Activated naive CD4-positive, alpha-beta T cell treated with anti-CD3 and anti-CD28 coated beads for 36 hours (primary cell): Measurements from ENCODE around the gene TPRN. TPM values are rescaled to one million over a fixed set of nuclear protein-coding genes. Genes with fewer than 3 reads are reported as not detected.

Experiments
- CTCF ChIA-PET: fragments of 350-600 bp; sonication (Branson Sonifier 250); formaldehyde crosslinking; loops from one replicate; lab custom pipeline; 2021; ENCODE audit warnings: antibody characterized with exemption; lab: Charles Lee
- DNase-seq: peaks from one replicate; pipeline ENCODE4 v3.0.0-alpha.2; 2020
- H3K27ac Mint-ChIP-seq: one replicate; pipeline ENCODE4 v1.8.0; 2021; ENCODE audit warnings: mild to moderate bottlenecking, mixed read lengths
- H3K27me3 Mint-ChIP-seq: one replicate; pipeline ENCODE4 v1.8.0; 2021; ENCODE audit warnings: low read depth, mixed read lengths
- H3K36me3 Mint-ChIP-seq: one replicate; pipeline ENCODE4 v1.8.0; 2021; ENCODE audit warnings: low read depth, mixed read lengths
- H3K4me1 Mint-ChIP-seq: one replicate; pipeline ENCODE4 v1.8.0; 2021; ENCODE audit warnings: low read depth, mixed read lengths
- H3K4me3 Mint-ChIP-seq: one replicate; pipeline ENCODE4 v1.8.0; 2021; ENCODE audit warnings: mild to moderate bottlenecking, moderate library complexity, mixed read lengths
- H3K9me3 Mint-ChIP-seq: one replicate; pipeline ENCODE4 v1.8.0; 2021; ENCODE audit warnings: mixed read lengths
- intact Hi-C: fragments of 100-400 bp; cut with micrococcal nuclease; formaldehyde crosslinking; loops from one replicate; pipeline ENCODE4 v1.15.1; 2023
- total RNA-seq, 2 experiments: library from RNA; stranded (reverse); gene quantifications; one replicate each; pipeline ENCODE4 v1.2.3, GENCODE V29; 2021

The TPRN gene
- total RNA-seq, 2 experiments from 2014 or later, result 2.1 to 2.6 TPM

- no peaks in the 10 kb centered on the region for H3K36me3 Mint-ChIP-seq
- H3K4me1 Mint-ChIP-seq, result peaks cover 5% of the 10 kb centered on the region
- H3K27ac Mint-ChIP-seq, result no peak overlapping the region
- H3K9me3 Mint-ChIP-seq, result no peaks in the 10 kb centered on the region
- peaks cover 29% of the 10 kb centered on the region for H3K27me3 Mint-ChIP-seq
- no peak for DNase-seq
- CTCF ChIA-PET, result no interaction called here
- intact Hi-C loops, result no loop called here
- no peak overlapping the region for H3K4me3 Mint-ChIP-seq
Measured at GRCh38 chr9:137163365-137163715, 37.2 kb downstream of the TPRN start.

- intact Hi-C loops, result no loop called here
- Mint-ChIP-seq H3K36me3 (no peaks in the 10 kb centered on the region), H3K9me3 (no peaks in the 10 kb centered on the region), H3K27me3 (peaks cover 35% of the 10 kb centered on the region), H3K4me1 (peaks cover 5% of the 10 kb centered on the region), H3K27ac (no peak overlapping the region), H3K4me3 (no peak overlapping the region)
- CTCF ChIA-PET, result no interaction called here
- DNase-seq, result no peak
Measured at GRCh38 chr9:137162505-137163364, 37.8 kb downstream of the TPRN start.

GRCh38 chr9:137161558-137162486, 38.7 kb downstream of the TPRN start:
- H3K4me1 Mint-ChIP-seq, result peaks cover 4% of the 10 kb centered on the region
- CTCF ChIA-PET, result no interaction called here
- H3K27ac Mint-ChIP-seq, result no peak overlapping the region
- intact Hi-C loops, result no loop called here
- no peak for DNase-seq
- H3K27me3 Mint-ChIP-seq, result peaks cover 39% of the 10 kb centered on the region
- H3K36me3 Mint-ChIP-seq, result no peaks in the 10 kb centered on the region
- H3K4me3 Mint-ChIP-seq, result no peak overlapping the region
- H3K9me3 Mint-ChIP-seq, result no peaks in the 10 kb centered on the region

- CTCF ChIA-PET, result no interaction called here
- intact Hi-C loops, result no loop called here
- Mint-ChIP-seq H3K36me3 (no peaks in the 10 kb centered on the region), H3K27me3 (peaks cover 39% of the 10 kb centered on the region), H3K9me3 (no peaks in the 10 kb centered on the region), H3K4me3 (no peak overlapping the region), H3K27ac (no peak overlapping the region), H3K4me1 (peaks cover 4% of the 10 kb centered on the region)
- no peak for DNase-seq
Measured at GRCh38 chr9:137160716-137161557, 39.6 kb downstream of the TPRN start.

GRCh38 chr9:137160054-137160425, 40.5 kb downstream of the TPRN start:
- no peak overlapping the region for H3K27ac Mint-ChIP-seq
- CTCF ChIA-PET, result no interaction called here
- intact Hi-C loops, result no loop called here
- H3K4me1 Mint-ChIP-seq, result peaks cover 4% of the 10 kb centered on the region
- no peaks in the 10 kb centered on the region for H3K9me3 Mint-ChIP-seq
- H3K4me3 Mint-ChIP-seq, result no peak overlapping the region
- H3K27me3 Mint-ChIP-seq, result peaks cover 45% of the 10 kb centered on the region
- no peak for DNase-seq
- no peaks in the 10 kb centered on the region for H3K36me3 Mint-ChIP-seq

GRCh38 chr9:137159105-137160053, 41.2 kb downstream of the TPRN start:
- Mint-ChIP-seq H3K27me3 (peaks cover 45% of the 10 kb centered on the region), H3K27ac (no peak overlapping the region), H3K4me3 (no peak overlapping the region), H3K36me3 (no peaks in the 10 kb centered on the region), H3K4me1 (peaks cover 4% of the 10 kb centered on the region), H3K9me3 (no peaks in the 10 kb centered on the region)
- intact Hi-C loops, result no loop called here
- CTCF ChIA-PET, result no interaction called here
- DNase-seq, result no peak

GRCh38 chr9:137158625-137159024, 41.9 kb downstream of the TPRN start:
- Mint-ChIP-seq H3K9me3 (no peaks in the 10 kb centered on the region), H3K27me3 (peaks cover 43% of the 10 kb centered on the region), H3K4me1 (peaks cover 4% of the 10 kb centered on the region), H3K27ac (no peak overlapping the region), H3K36me3 (no peaks in the 10 kb centered on the region), H3K4me3 (no peak overlapping the region)
- no peak for DNase-seq
- intact Hi-C loops, result no loop called here
- CTCF ChIA-PET, result no interaction called here

- Mint-ChIP-seq H3K27ac (no peak overlapping the region), H3K4me3 (no peak overlapping the region), H3K27me3 (peaks cover 40% of the 10 kb centered on the region), H3K4me1 (peaks cover 4% of the 10 kb centered on the region), H3K9me3 (no peaks in the 10 kb centered on the region), H3K36me3 (no peaks in the 10 kb centered on the region)
- no peak for DNase-seq
- intact Hi-C loops, result loop anchor here (2.0 kb wide), 1 partner anchor 15 kb away; the partner anchor contains the start of gene TMEM210
- CTCF ChIA-PET, result interaction anchor here (1.4 kb wide), 1 partner anchor 39 kb away, joined by 4 read pairs; no protein-coding TSS in a partner anchor
Measured at GRCh38 chr9:137157618-137158415, 42.7 kb downstream of the TPRN start.

- Mint-ChIP-seq H3K4me3 (peak overlapping the region; percentile 42), H3K36me3 (no peaks in the 10 kb centered on the region), H3K9me3 (no peaks in the 10 kb centered on the region), H3K27me3 (peaks cover 39% of the 10 kb centered on the region), H3K27ac (no peak overlapping the region), H3K4me1 (peaks cover 4% of the 10 kb centered on the region)
- CTCF ChIA-PET, result interaction anchor here (1.4 kb wide), 1 partner anchor 38 kb away, joined by 4 read pairs; no protein-coding TSS in a partner anchor
- intact Hi-C loops, result loop anchor here (2.0 kb wide), 1 partner anchor 16 kb away; the partner anchor contains the start of gene TMEM210
- DNase-seq, result peak; percentile 49
Measured at GRCh38 chr9:137156567-137157375, 43.8 kb downstream of the TPRN start.

GRCh38 chr9:137152844-137153405, 47.6 kb downstream of the TPRN start:
- no peaks in the 10 kb centered on the region for H3K9me3 Mint-ChIP-seq
- intact Hi-C loops, result loop anchor here (5.0 kb wide), 1 partner anchor 299 kb away; no protein-coding TSS in a partner anchor
- H3K27me3 Mint-ChIP-seq, result peaks cover 21% of the 10 kb centered on the region
- H3K4me3 Mint-ChIP-seq, result no peak overlapping the region
- CTCF ChIA-PET, result no interaction called here
- no peak overlapping the region for H3K27ac Mint-ChIP-seq
- H3K4me1 Mint-ChIP-seq, result peaks cover 7% of the 10 kb centered on the region
- DNase-seq, result no peak
- H3K36me3 Mint-ChIP-seq, result no peaks in the 10 kb centered on the region
